GM18868 (cell line): ENCODE data around the gene ABCC8.

Source experiments
- ATAC-seq: cut with Tn5 transposase; IDR thresholded peaks from one replicate; pipeline ENCODE4 v1.9.1; 2021; ENCODE audit warnings: mild to moderate bottlenecking, moderate library complexity; ENCODE audit not compliant: unreplicated experiment

The ABCC8 gene

GRCh38 chr11:17476317-17477083 lies at the start of gene ABCC8:
TSS of gene ABCC8 (minus strand) at chr11:17476845. CDS start at chr11:17476776, 69 bp downstream.
- ATAC-seq: no peak

- ATAC-seq: no peak
These were observed 49.7 kb upstream of the ABCC8 start for GRCh38 chr11:17526326-17526725.

- ATAC-seq: no peak
These were observed 48.9 kb upstream of the ABCC8 start for GRCh38 chr11:17525570-17525969.

- ATAC-seq: no peak
These were observed 47.6 kb upstream of the ABCC8 start for GRCh38 chr11:17524221-17524620.

GRCh38 chr11:17522655-17523054 lies 46.0 kb upstream of the ABCC8 start:
- ATAC-seq: no peak

GRCh38 chr11:17521106-17521900 lies 44.7 kb upstream of the ABCC8 start:
- ATAC-seq: no peak

- no peak for ATAC-seq
These were observed 42.6 kb upstream of the ABCC8 start for GRCh38 chr11:17519061-17519885.

GRCh38 chr11:17518366-17518765 lies 41.7 kb upstream of the ABCC8 start:
- ATAC-seq: no peak

GRCh38 chr11:17517186-17517585 lies 40.5 kb upstream of the ABCC8 start:
- no peak for ATAC-seq

- ATAC-seq: no peak
These were observed 40.0 kb upstream of the ABCC8 start for GRCh38 chr11:17516551-17517150.

- no peak for ATAC-seq
These were observed 39.0 kb upstream of the ABCC8 start for GRCh38 chr11:17515443-17516176.

GRCh38 chr11:17514476-17514875 lies 37.8 kb upstream of the ABCC8 start:
- ATAC-seq: no peak

GRCh38 chr11:17513853-17514252 lies 37.2 kb upstream of the ABCC8 start:
- ATAC-seq: no peak

GRCh38 chr11:17512101-17512500 lies 35.5 kb upstream of the ABCC8 start:
- ATAC-seq: no peak

- no peak for ATAC-seq
These were observed 34.9 kb upstream of the ABCC8 start for GRCh38 chr11:17511571-17511970.

GRCh38 chr11:17510507-17511206 lies 34.0 kb upstream of the ABCC8 start:
- no peak for ATAC-seq

GRCh38 chr11:17508791-17509190 lies 32.1 kb upstream of the ABCC8 start:
- no peak for ATAC-seq

- ATAC-seq: no peak
These were observed 31.7 kb upstream of the ABCC8 start for GRCh38 chr11:17508306-17508705.

- ATAC-seq: no peak
These were observed 31.1 kb upstream of the ABCC8 start for GRCh38 chr11:17507773-17508172.

- ATAC-seq: peak; percentile 62
These were observed 30.3 kb upstream of the ABCC8 start for GRCh38 chr11:17506942-17507341.
